Right renal cortex interstitium (tissue), 3 donors: ENCODE results near the gene GALNT1. TPM values are rescaled to one million over a fixed set of nuclear protein-coding genes. Genes with fewer than 3 reads are reported as not detected.

ENCODE experiments used
- DNase-seq, 3 donors: peaks; one replicate each; pipeline ENCODE4 v3.0.0-alpha.2; 2013; ENCODE audit warnings: low read depth in 3 of 3, low spot score in 2 of 3
- polyA plus RNA-seq, 3 donors: library from polyadenylated mRNA; unstranded; fragments of 120-200 nt; gene quantifications; one replicate each; pipeline ENCODE4 v1.2.1, GENCODE V29; 2013; ENCODE audit not compliant: insufficient read length in 3 of 3

The GALNT1 gene
- polyA plus RNA-seq, 3 donors = 69.3 to 79.7 (median 76.5) TPM

DNA sequence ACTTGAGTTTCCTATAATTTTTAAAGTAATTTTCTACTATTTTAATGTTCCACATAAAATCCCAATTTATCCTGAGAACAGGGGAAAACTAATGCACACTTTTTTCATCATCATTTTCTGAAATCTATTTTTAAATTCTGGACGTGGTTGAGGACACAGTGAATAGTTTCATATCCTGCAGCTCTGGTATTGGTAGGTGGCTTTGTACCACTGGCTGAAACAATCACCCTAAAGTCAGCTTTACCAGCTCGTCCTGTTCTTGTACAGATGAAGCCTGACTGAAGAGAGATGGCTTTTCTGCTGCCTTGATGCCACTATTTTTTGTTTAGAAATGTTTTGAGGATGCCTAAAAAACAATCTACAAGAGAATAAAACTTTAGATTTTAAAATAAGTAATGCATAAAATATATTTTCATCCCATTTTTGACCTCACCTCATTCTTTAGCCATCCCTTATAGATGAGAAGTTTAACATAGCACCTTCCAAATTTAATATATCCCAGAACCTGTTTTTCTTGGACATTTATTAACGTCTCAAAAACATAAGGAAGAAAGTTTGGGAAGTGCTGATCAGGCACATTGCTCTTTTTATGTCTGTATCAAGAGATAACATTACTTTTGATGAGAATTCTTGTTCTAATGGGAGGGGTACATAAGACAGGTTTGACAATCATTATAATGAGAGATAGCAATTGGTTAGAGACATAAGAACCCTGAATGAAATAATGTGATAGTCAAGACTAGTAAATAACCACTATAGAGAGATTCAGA, 80.9 kb downstream of the GALNT1 start:
- no peak for DNase-seq

DNA sequence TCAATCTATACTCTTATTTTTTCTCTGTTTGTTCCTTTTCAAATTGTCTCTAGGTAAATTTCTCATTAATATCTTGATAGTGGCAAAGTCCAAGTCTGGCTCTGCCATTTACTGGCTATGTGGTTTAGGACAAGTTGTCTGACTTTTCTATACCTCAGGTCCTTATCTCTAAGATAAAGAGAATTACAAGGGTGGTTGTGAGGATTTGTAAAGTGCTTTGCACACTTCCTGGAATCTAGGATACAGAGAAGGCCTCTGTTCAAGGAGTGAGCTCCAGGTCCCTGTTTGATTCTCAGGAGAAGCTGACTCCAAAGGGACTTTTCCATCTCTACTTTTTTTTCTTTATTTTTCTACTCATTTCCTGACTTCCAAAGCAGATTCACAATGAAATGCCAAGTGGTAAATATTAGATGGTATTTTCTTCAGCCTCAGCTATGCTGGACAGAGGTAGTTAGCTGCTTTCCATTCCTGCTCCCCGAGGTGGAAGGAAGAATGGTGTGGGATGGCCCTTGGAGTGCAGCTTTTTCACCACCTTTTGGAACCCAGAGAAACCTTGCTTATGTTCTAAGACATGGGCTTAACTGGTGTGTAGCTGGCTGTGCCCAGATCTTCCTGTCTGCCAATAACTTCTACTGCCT, 90.5 kb downstream of the GALNT1 start:
- DNase-seq = no peak

DNA sequence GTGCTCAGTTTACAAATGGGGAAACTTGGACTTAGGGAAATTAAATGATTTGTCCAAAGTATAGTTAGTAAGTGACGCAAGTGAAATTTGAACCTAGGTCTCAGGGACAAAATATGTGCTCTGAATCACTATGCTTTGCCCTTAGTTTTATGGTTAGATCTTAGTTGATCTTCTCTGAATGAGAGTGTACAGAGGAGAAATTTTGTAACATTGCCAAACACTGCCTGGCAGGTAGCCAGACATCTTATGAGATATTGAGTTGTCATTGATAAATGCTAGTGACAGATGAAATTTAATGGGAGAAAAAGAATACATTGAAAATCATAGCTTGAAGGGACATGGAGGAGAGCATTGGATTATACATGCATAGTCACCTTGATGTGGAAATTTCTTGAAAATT, 91.4 kb downstream of the GALNT1 start:
- no peak for DNase-seq

DNA sequence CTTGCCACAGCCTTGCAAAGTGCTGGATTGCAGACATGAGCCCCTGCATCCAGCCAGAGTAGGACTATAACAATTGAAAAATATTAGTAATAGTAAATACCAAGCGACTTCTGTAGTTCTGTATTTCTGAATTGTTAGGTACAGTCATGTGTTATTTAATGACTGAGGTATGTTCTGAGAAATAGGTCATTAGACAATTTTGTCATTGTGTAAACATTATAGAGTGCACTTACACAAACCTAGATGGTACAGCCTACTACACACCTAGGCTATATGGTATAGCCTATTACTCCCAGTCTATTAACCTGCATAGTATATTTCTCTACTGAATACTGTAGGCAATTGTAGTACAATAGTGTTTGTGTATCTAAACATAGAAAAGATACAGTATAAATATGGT, 92.1 kb downstream of the GALNT1 start:
- no peak for DNase-seq

DNA sequence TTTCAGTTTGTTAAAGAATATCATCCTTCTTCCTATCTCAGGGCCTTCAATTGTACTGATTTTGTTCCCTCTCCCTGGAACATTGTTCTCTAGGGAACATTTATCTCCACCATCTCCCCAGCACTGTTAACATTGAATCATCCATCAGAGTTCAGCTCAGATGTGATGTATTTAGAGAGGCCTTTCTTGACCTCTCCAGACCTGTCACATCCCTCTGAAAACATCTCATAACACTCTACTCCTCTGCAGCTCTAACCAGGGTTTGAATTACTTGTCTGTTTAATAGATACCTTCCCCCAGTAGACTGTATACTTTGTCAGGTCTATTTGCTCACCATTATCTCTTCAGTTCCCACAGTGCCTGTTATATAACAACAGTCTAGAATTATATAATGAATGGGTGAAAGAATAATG, 98.6 kb downstream of the GALNT1 start:
- no peak for DNase-seq

DNA sequence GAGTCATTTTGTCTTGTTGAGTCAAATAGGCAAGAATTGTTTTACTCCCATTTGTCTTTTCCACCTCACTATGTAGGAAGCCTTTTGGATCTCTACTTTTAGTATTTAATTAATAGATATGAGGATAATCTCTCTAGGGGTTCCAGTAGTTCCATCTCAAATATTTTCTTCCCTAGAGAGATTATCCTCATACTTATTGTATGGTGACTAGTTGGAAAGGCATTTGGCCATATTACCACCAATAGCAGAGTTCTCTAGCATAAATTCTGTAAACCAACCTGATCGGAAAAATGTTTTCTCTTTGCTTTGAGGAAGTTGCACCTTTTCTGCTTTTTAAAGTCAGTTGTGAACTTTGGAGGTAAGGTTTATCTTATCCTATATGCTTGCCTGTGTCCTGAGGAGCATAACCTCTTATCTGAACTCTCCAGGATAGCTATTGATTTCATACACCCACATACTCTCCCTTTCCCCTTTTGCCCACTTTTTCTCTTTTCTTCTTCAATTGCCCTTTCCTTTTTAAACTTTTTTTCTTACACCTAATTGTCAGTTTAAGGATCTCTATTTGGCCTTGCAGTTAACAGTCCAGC, 100.8 kb downstream of the GALNT1 start:
- DNase-seq = no peak

DNA sequence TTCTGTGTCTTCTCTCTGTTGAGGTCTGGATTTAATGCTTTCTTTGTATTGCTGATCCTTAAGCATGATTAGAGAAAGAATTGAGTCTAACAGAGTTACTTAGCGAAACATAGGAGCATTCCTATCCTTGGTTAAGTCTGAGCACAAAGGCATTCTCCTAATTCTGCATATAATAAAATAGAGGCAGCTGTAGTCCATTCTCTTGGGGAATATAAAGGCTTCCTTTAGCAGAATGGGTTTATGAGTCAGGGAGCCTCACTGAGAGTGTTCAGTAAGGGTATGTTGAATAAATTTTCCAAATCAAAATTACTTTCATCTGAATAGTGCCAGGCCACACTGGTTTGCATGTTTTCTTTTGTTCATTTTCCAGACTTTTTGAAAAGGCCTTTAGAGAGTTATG, 101.5 kb downstream of the GALNT1 start:
- no peak for DNase-seq

DNA sequence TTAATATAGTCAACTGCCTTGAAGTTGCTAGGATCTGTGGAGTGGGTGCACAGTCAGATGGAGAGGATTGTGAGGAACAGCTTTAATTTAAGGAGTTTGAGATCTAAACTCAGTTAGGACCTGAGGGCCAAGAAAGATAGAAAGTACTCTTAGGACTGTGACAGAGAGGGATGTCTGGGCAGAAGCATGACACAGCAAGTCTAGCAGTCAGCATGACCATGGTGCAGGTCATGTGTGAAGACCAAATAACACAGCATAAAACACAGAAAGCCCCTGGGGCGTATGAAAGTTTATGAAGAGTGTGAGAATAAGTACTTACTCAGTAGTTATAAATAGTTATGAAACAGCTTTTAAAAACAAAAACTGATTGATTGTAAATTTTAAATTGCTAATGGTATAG, 107.2 kb downstream of the GALNT1 start:
- DNase-seq = no peak

DNA sequence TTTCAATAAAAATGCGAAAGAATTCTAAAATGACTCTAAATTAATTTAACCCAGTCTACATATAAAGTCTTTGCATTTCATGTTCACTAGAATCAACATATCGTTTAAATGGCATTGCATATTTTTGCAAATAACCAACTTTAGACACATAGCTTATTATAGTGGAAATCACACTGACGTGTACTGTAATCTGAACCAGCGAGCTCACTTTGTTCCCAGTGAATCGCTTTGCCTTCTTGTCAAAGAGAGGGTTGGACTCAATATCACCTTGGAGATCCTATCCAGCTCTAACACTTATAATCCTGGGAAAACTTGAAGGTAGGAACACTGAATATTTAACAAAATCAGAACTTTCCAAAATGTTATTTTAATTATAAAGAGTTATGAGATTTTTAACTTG, 108.2 kb downstream of the GALNT1 start:
- DNase-seq = no peak

DNA sequence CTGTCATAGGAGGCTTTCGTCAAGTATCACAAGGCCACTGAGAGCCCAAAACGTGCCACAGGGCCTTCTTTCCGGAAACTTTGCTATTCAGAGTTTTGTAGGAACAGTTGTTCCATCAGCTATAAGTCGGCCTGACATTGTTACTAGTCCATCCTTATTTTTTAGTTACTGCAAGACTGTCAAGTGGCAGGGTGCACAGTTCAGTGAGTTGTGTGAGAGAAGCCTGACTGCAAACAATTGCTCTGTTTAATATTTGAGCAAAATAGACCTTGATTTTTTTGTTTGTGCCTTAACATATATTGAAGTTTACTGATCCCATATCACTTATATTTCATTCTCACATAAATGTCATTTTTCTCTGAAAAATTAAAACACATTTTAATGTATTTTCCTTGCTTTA, 110.1 kb downstream of the GALNT1 start:
- DNase-seq = no peak

DNA sequence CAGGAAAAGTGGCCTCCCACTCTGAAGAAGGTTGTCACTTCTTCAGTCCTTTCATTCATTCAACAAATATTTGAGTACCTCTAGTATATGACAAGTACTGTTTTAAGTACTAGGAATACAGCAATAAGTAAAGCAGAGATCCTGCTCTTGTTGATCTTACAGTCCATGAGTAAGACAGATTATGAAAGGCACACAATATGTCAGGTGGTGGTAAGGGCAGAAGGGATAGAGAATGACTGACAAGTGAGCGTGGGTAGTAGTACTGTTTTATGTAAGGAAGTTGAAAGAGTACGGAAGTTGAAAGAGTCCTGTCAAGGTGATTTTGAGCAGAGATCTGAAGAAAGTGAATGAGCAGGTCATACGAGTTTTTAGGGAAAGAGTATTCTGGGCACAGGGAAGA, 111.3 kb downstream of the GALNT1 start:
- no peak for DNase-seq

DNA sequence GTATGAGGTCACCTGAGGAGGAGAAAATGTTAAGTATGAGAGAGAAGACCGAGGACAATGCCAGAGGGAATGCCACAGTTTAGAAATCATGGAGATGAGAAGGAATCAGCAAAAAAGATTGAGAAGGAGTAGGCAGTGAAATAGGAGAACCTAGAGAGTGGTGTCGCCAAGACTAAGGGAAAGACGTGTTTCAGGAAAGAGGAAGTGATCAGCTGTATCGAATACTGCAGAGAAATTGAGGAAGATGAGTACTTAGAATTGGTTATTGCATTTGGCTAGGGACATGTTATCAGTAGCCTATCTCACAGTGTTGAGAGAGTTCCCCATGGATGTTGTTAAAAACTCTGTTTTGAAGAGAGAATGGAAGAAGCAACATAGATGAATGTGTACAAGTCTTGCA, 112.3 kb downstream of the GALNT1 start:
- DNase-seq = no peak

DNA sequence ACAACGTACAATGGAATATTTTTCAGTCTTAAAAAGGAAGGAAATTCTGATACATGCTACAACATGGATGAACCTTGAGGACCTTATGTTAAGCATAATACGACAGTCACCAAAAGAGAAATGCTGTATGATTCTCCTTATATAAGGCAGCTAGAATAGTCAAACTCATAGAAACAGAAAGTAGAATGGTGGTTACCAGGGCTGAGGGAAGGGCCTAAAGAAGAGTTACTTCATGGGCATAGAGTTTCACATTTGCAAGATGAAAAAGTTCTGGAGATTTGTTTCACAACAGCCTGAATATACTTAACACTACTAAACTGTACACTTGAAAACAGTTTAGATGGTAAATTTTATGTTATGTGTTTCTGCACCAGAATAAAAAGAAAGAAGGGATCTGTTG, 113.3 kb downstream of the GALNT1 start:
- DNase-seq = no peak

DNA sequence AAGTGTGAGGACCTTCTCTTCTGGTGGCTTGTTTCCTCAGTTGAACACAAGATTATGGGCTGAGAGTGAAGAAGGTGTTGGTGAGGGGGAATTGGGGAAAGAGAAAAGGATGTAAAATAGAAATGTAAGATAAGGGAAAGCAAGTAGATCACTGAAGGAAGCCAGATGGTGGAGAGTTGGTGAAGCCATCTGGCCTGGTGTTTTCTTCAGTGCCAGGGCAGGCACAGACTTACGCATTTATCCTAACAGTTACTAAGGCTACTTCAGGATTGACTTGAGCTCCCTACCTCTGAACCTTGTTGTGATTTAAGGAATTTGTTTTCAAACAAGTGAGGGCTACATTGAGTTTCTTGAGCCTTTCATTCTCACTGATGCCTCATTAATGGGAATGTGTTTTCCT, 113.8 kb downstream of the GALNT1 start:
- no peak for DNase-seq

DNA sequence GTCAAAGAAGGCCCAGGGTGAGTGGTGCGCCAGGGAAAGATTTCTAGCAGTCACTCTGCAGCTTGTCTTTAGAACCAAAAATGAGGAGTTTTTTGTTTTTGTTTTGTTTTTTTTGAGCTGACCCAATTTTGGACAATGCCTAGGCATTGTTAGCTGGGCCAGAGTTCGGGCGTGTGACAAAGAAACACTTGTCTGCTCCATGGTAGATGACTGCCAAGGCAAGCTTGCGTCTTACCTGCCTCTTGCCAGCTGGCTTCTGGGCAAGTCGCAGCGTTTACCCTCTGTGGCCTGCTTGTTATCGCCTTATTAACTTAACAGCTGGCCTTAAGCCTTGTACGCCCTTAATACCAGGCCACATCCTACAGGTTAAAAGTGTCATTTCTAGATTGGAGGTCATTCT, 114.3 kb downstream of the GALNT1 start:
- DNase-seq = no peak

DNA sequence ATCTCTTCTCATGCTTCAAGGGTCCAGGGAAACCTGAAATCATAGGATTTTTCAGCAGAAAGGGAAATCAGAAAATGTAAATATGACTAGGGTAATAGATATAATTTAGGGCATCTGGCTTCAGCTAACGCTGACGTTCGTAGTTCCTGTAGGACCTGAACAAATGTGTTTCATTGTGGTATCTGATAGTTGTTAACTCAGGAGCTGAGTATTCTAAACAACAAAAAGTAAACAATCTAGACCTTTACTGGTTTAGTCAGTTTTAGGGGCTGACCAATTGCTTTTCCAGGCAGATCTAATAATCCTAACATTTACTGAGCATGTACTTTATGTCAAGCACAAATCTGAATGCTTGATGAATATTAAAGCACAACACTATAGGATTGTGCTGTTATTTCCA, 114.8 kb downstream of the GALNT1 start:
- no peak for DNase-seq

DNA sequence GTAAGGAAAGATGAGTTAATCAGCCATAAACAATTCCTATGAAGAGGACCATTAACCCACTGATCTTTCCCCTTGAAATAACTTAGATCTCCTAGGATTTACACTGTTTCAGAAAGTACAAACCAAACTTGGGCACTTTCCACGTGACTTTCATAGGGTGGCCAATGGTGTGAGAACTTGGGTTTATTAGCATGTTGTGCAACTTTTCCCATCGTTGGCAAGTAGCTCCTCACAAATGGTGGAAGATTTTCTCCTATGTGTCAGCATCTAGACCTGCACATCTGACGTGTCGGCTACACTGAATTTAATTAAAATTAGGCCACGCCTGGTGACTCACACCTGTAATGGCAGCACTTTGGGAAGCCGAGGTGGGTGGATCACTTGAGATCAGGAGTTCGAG, 116.3 kb downstream of the GALNT1 start:
- no peak for DNase-seq

DNA sequence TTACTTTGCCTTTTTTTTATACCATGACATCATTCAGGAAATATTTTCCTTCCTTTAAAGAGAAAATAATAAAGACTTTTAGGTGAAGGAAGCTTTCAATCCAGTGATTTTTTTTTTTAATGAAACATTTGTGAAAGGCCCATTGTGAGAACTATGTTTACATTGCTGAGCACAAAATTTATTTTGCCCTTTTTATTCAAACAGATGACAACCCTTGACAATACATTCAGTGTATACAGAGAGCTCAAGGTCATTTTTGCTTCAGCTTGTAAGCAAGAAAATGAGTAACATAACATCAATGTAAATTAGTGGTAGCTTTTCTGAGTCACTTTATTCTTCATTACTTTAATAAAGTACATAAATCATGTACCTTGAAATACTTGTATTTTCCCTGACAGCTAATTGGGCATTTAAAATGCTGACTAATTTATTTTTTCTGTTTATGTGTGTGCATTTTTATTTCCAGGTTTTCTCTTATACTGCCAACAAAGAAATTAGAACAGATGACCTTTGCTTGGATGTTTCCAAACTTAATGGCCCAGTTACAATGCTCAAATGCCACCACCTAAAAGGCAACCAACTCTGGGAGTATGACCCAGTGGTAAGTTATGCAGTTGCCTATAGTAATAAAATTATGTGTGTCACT, 121.6 kb downstream of the GALNT1 start:
- DNase-seq = no peak

DNA sequence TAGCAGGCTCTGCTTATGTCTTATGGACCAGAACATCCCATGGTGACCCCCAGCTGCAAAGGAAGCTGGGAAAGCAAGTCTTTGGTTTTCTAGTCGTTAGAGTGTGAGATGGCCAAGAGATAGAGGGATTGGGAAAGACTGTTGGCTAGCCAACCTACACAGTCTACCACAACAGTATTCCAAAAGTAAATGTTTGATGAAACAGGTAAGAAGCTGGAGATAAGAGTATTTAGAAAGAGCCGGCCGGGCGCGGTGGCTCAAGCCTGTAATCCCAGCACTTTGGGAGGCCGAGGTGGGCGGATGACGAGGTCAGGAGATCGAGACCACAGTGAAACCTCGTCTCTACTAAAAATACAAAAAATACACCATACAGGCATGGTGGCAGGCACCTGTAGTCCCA, 124.4 kb downstream of the GALNT1 start:
- no peak for DNase-seq

DNA sequence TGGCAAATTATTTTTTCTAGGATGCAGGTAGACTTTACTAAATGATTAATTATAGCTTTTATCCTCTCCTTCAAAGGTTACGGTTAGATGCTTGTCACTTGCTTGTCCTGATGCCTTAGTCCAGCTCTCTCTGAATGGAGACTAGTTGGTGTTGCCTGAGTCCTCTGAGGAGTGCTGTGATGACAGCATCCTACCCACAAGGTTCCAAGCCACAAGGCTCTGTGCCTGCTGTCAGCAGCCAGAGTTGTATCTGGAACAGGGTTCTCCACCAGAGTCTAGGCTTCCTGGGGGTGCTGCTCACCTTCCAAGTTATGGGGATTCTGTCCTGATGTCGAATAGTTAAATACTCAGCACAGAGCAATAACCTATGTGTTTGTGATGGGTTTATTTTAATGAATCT, 125.7 kb downstream of the GALNT1 start:
- DNase-seq = no peak

DNA sequence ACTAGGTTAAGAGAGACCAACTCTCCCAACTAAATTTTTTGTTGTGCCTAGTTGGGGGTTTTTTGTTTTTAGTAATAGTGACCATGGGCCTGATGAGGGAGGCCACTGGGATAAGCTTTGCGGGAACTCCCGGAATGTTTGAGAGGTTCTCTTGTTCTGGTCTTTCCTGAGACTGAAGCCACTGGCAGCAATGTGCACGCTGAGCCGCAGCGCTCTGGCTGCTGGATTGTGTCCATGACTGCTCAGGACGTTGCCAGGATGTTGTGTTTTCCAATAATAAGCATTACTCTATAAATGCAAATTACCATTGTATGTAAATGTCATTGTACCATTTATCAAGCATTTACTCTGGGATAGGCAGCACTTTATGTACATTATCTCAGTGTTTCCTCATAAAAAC, 126.1 kb downstream of the GALNT1 start:
- DNase-seq = no peak

DNA sequence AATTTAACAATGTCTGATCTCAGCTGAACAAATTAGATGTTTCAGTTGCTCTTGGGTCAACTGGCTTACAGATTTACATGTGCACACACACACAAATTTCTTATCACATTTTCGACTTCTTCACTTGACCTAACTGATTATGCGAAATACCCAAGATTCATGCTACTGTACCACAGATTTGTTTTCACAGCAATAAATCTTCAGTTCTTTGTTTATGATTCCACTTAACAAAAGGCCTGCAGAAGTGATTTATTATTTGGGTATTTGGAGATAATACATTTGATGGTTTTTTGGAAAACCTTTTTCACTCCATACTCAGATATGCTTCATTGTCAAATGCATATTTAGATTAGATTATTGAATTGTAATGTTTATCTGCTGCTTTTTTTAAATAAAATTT, 129.0 kb downstream of the GALNT1 start:
- no peak for DNase-seq
